Esophagus squamous epithelium (tissue), 5 donors: ENCODE measurements around the gene CHRNB2. TPM values are rescaled to one million over a fixed set of nuclear protein-coding genes. Genes with fewer than 3 reads are reported as not detected.

Experiments
- DNase-seq: peaks from one replicate; lab custom pipeline; 2025; lab: John Stamatoyannopoulos, UW
- H3K27ac ChIP-seq, 4 donors: fragments of 200-600 bp; sonication (generic); one replicate each; pipeline ENCODE4 v1.5.1; 2016 to 2019; ENCODE audit warnings: mild to moderate bottlenecking in 1 of 4
- H3K27me3 ChIP-seq, 4 donors: fragments of 200-600 bp; sonication (generic); 1 replicate in 3 of 4; 2 replicates in 1 of 4; pipeline versions ENCODE4 v1.5.1 to v1.6.0; 2017 to 2021; ENCODE audit warnings: antibody characterized with exemption in 1 of 4
- H3K36me3 ChIP-seq, 3 donors: fragments of 200-600 bp; sonication (generic); one replicate each; pipeline ENCODE4 v1.5.1; 2016 to 2019
- H3K4me1 ChIP-seq, 3 donors: fragments of 200-600 bp; sonication (generic); one replicate each; pipeline ENCODE4 v1.5.1; 2017 to 2019
- H3K4me3 ChIP-seq, 4 donors: fragments of 200-600 bp; sonication (generic); 1 replicate in 3 of 4; 2 replicates in 1 of 4; pipeline ENCODE4 v1.5.1; 2016 to 2019; ENCODE audit warnings: mild to moderate bottlenecking in 2 of 4, moderate library complexity in 1 of 4
- H3K9me3 ChIP-seq, 3 donors: fragments of 200-600 bp; sonication (generic); one replicate each; pipeline ENCODE4 v1.5.1; 2016 to 2019
- POLR2A ChIP-seq, 4 donors: fragments of 450-650 bp; IDR thresholded peaks; one replicate each; pipeline ENCODE4 v1.6.1; 2017; ENCODE audit warnings: antibody characterized with exemption in 4 of 4, mild to moderate bottlenecking in 4 of 4, moderate library complexity in 3 of 4
- WGBS, 2 donors: methylation state at CpG; one replicate each; pipeline ENCODE4 v1.1.5; 2018; 5-methylcytosine and 5-hydroxymethylcytosine counted together
- intact Hi-C: fragments of 100-400 bp; cut with DNase I; formaldehyde crosslinking; loops from one replicate; pipeline ENCODE4 v1.15.0; 2022
- total RNA-seq, 4 donors: library from RNA; depleted of rRNA; stranded (reverse); fragments of >200 nt; gene quantifications; one replicate each; pipeline ENCODE4 v1.1.0, GENCODE V29; 2016
- TF ChIP-seq, protein P1 (sequence below), 6 experiments: fragments of 450-650 bp in 4 of 6; fragments of 200-600 bp in 2 of 6; sonication (generic) in 2 of 6; IDR thresholded peaks; one replicate each; pipeline ENCODE4 v1.5.1; 2016 to 2019; ENCODE audit warnings: antibody characterized with exemption in 6 of 6, mild to moderate bottlenecking in 4 of 6, moderate library complexity in 4 of 6
- donor health status: DM: yes; HTN: yes; CAD: no.

CHRNB2 gene
- total RNA-seq, 4 donors from 2014 or later = 0.11 to 0.38 (median 0.16) TPM

DNA sequence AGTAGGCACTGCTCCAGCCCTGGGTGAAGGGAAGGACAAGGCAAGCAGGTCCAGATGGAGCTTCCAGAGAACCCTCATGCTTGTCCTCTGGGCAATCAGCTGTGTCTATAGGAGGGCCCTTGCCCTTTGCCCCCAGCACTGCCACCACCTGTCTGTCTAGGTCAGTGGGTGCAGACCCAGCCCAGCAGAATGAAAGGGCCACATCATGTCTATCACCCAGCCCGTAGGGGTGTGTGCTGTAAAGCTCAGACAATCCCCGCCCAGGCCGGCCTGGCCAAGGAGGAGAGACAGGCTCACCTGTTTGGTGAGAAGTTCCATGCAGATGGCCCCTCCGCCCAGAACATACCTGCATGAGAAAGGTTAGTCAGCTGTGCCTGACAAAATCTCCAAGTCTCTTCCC, 16.1 kb upstream of the CHRNB2 start:
- 87% methylated on average over 3 of the region's 4 CpGs; no CpG with 5 or more reads in 1 of the 2 donors for WGBS, 2 donors
- Histone ChIP-seq H3K27me3 (no peaks in the 10 kb centered on the region), H3K4me1 (peaks cover 18 to 85% (median 19%) of the 10 kb centered on the region in 3 donors), H3K27ac (peak overlapping the region in 3 of 4 donors; percentile 53 to 75 (median 64)), H3K4me3 (no peak overlapping the region), H3K36me3 (peaks cover 45 to 78% (median 61%) of the 10 kb centered on the region in 3 donors), H3K9me3 (no peaks in the 10 kb centered on the region)
- no peak for DNase-seq
- TF ChIP-seq, protein P1, sequence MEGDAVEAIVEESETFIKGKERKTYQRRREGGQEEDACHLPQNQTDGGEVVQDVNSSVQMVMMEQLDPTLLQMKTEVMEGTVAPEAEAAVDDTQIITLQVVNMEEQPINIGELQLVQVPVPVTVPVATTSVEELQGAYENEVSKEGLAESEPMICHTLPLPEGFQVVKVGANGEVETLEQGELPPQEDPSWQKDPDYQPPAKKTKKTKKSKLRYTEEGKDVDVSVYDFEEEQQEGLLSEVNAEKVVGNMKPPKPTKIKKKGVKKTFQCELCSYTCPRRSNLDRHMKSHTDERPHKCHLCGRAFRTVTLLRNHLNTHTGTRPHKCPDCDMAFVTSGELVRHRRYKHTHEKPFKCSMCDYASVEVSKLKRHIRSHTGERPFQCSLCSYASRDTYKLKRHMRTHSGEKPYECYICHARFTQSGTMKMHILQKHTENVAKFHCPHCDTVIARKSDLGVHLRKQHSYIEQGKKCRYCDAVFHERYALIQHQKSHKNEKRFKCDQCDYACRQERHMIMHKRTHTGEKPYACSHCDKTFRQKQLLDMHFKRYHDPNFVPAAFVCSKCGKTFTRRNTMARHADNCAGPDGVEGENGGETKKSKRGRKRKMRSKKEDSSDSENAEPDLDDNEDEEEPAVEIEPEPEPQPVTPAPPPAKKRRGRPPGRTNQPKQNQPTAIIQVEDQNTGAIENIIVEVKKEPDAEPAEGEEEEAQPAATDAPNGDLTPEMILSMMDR (IDR thresholded peaks at IDR 0.05) = no peak
- no peak for TF ChIP-seq POLR2A (IDR thresholded peaks at IDR 0.05)
- intact Hi-C loops = no loop called here

DNA sequence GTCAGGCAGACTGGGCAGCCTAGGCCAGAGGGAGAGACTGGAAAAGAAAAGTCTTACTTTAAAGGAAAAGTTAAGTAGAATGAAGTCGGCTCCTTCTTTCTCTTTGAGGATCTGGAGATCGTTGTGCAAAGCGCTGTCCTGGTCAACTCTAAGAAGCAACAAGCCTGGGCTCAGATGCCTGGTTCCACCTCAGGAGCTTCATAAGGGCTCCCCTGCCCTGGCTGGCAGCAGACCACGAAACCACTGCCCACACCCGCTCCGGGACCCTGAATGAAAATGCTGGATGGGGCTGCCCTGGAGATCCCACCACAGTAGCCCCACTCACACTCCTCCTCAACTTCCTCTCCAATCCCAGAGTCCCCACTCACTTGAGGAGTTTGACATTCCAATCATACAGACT, 15.5 kb upstream of the CHRNB2 start:
- no peak overlapping the region for H3K4me3 ChIP-seq
- peak overlapping the region in 3 of 4 donors; percentile 53 to 75 (median 58) for H3K27ac ChIP-seq
- H3K9me3 ChIP-seq = no peaks in the 10 kb centered on the region
- DNase-seq = no peak
- intact Hi-C loops = no loop called here
- TF ChIP-seq POLR2A (IDR thresholded peaks at IDR 0.05) = no peak
- TF ChIP-seq, protein P1 (IDR thresholded peaks at IDR 0.05) = no peak
- H3K4me1 ChIP-seq = peaks cover 20 to 85% (median 20%) of the 10 kb centered on the region in 3 donors
- WGBS, 2 donors = 86 to 91% methylated on average over 5 to 6 of the region's 6 CpGs
- peaks cover 45 to 79% (median 61%) of the 10 kb centered on the region in 3 donors for H3K36me3 ChIP-seq
- H3K27me3 ChIP-seq = no peaks in the 10 kb centered on the region

DNA sequence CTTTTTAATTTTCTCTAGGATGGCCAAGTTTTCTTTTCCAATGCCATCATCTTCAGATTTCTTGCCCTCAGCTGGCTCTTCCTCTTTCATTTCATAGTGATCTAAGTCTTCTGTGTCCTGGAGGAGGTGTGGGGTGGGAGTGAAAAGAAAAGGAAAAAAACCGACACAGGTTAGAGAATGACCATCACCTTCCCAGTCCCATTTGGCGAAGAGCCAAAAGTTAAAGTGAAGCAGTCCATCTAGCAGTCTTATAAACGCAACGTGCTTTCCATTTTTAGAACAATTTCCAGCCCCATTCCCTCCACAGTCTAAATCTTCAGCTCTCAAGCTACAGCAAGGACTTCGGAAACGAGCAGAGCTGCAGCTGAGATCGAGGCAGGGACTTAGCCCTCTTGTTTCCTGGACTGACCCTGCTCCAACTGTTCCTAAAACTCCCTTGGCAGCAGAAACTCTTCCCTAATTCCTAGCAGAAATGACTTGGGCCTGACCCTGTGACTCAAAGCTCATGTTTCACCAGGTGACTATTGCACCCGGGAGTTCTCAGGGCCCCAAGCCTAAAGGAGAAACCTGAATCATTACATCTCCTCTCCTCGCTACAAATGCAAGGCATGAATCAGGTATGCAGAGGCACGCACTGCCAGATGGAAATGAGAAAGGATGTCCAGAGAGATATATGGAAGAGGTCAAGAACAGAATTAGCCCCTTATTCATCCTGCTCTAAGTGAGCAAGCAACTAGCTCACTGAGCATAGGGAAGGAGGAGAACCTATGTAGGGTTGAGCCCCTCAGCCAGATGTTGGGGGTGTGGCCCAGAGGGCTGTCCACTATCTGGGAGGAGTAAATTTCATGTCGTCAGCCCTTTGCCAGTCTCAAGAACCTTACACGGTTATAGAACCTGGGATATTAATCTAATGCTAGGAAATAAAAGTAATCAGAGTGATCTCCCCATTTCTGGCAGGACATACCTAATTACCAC, 14.2 kb upstream of the CHRNB2 start:
- peaks cover 45 to 79% (median 61%) of the 10 kb centered on the region in 3 donors for H3K36me3 ChIP-seq
- no peak for DNase-seq
- peak overlapping the region; percentile 19 to 75 (median 40) for H3K27ac ChIP-seq
- peaks cover 15 to 82% (median 30%) of the 10 kb centered on the region in 3 donors for H3K4me1 ChIP-seq
- no peak overlapping the region for H3K4me3 ChIP-seq
- no peaks in the 10 kb centered on the region for H3K27me3 ChIP-seq
- H3K9me3 ChIP-seq = no peaks in the 10 kb centered on the region
- intact Hi-C loops = no loop called here
- 43 to 51% methylated on average over 10 of the region's 12 CpGs for WGBS, 2 donors
- TF ChIP-seq, protein P1 (IDR thresholded peaks at IDR 0.05) = no peak
- no peak for TF ChIP-seq POLR2A (IDR thresholded peaks at IDR 0.05)

DNA sequence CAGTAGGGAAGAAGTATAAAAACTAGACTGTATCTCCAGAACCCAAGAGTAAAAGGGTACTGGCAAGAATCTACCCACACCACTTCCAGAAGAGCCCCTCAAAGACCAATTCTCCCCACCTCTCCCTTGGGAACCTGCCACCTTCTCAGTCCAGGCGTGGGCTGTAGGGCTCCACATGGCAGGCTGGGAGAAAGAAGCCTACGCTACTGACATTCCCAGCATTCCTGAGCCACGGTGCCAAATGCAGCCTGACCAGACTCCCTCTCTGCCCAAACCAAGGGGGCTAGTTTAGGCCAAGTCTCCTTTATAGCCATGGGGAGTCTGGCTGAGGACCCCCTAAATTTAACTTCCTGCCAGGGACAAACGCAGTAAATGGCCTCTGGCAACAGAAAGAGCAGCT, 11.2 kb upstream of the CHRNB2 start:
- TF ChIP-seq, protein P1 (IDR thresholded peaks at IDR 0.05) = no peak
- TF ChIP-seq POLR2A (IDR thresholded peaks at IDR 0.05) = no peak
- Histone ChIP-seq H3K36me3 (peaks cover 35 to 51% (median 43%) of the 10 kb centered on the region in 3 donors), H3K9me3 (no peaks in the 10 kb centered on the region), H3K4me1 (peaks cover 15 to 71% (median 38%) of the 10 kb centered on the region in 3 donors), H3K4me3 (peak overlapping the region; percentile 73 to 99 (median 96)), H3K27ac (peak overlapping the region in 3 of 4 donors; percentile 16 to 96 (median 96)), H3K27me3 (no peaks in the 10 kb centered on the region)
- DNase-seq = no peak
- WGBS, 2 donors = 14 to 27% methylated on average over 2 to 3 of the region's 4 CpGs
- intact Hi-C loops = no loop called here
